AG20443 (cell line): Measurements from ENCODE around the gene POTEI.
"Not testable (repeated sequence)": the region's sequence is repeated elsewhere in the genome, so short reads cannot be mapped to it uniquely, and the experiment has no call there.

Source experiments
- DNase-seq: peaks from one replicate; pipeline ENCODE4 v3.0.0; 2012; ENCODE audit warnings: low spot score, mixed read lengths

POTEI gene

GRCh38 chr2:130455413-130455812 is 53.7 kb downstream of the POTEI start:
- DNase-seq, result not testable (repeated sequence)

GRCh38 chr2:130454712-130455083 is 54.4 kb downstream of the POTEI start:
- DNase-seq, result not testable (repeated sequence)

DNA sequence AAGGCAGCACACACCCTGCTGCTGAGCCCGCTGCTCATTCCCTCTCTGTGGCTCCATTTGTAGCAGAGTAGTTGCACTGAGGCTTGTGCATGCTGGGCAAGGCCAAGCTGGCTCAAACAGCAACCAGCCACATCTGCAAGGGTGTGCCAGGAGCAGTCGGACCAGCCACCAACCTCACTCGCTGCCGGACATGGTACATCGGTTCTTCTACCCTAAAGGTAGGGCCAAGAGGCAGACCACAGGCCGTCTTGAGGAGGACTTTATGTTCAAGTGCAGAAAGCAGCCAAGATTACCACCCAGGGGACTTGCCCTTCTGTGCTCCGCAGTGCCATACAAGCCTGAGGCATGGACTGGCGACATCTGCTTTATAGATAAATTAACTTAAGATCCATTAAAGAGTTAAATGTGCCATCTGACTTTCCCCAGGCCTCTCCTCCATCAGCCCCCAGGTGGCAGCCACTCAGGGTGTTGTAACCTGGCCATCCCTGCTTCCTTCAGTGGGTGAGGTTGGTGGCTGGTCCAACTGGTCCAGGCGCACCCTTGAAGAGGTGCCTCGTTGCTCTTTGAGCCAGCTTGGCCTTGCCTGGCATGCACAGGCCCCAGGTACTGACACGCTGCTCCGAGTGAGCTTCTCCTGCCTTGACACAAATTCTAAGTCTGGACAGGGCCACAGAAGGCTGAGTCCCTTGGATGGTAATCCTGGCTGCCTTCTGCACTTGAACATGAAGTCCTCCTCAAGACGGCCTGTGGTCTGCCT is 55.0 kb downstream of the POTEI start:
- not testable (repeated sequence) for DNase-seq

GRCh38 chr2:130452897-130453296 is 56.2 kb downstream of the POTEI start:
- not testable (repeated sequence) for DNase-seq

DNA sequence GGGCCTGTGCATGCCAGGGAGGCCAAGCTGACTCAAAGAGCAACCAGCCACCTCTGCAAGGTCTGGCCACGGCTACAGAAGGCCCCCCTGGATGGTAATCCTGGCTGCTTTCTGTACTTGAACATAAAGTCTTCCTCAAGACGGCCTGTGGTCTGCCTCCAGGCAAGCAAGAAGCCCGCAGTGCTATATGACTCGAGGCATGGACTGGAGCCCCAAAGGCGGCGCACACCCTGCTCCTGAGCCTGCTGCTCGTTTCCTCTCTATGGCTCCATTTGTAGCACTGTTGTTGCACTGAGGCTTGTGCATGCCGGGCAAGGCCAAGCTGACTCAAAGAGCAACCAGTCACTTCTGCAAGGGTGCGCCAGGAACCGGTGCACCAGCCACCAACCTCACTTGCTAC is 57.3 kb downstream of the POTEI start:
- DNase-seq, result not testable (repeated sequence)

- not testable (repeated sequence) for DNase-seq
Observed at GRCh38 chr2:130451278-130451677, 57.9 kb downstream of the POTEI start.

DNA sequence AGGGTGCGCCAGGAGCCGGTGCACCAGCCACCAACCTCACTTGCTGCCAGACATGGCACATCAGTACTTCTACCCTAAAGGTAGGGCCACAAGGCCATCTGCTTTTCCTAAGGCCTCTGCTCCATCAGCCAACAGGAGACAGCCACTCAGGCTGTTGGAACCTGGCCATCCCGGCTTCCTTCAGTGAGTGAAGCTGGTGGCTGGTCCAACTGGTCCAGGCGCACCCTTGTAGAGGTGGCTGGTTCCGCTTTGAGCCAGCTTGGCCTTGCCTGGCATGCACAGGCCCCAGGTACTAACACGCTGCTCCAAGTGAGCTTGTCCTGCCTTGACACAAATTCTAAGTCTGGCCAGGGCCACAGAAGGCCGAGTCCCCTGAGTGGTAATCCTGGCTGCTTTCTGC is 58.8 kb downstream of the POTEI start:
- not testable (repeated sequence) for DNase-seq

- DNase-seq, result not testable (repeated sequence)
Observed at GRCh38 chr2:130427631-130428030, 81.5 kb downstream of the POTEI start.

DNA sequence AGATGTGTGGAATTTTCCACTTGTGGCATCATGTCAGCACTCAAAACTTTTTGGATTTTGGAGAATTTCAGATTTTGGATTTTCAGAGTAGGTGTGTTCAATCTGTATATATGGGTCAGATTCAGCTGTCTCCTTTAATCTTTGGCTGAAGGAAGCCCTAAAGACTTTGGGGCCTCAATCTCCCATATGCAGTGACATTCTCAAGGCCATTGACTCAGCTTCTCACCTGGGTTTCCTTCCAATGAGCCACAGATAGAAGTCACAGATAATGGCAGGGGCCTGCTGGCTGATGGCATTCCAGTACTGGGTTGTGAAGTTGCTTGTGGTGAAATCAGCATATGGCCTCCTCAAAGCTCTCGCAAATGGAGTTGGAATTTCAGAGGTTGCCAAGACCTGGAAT is 90.3 kb downstream of the POTEI start:
- DNase-seq, result not testable (repeated sequence)

DNA sequence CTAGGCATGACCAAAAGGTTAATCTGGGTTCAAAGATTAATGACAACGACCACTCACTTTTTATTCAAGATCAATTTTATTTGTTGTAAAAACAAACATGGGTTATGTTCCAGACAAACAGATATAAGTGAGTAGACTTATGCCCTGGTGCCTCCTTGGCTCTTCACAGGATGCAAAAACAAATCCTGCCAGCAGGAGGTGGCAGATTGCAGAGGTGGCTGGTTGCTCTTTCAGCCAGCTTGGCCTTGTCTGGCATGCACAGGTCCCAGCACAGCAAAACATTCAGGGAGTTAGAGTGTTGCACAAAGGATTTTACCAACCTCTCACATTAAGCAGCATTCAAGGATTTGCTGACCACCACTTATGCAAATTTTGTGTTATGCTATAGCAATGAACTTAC is 92.4 kb downstream of the POTEI start:
- not testable (repeated sequence) for DNase-seq
